Measurements from ENCODE around the gene TSPAN31.
A peak's percentile ranks its signal among the peaks of the same experiment; 100 is the strongest.

TSPAN31 gene

GRCh38 chr12:57762463-57762862, 17.6 kb downstream of the TSPAN31 start:
- Mint-ChIP-seq H3K36me3 (ENCODE audit: low read depth) (peaks cover 53% of the 10 kb centered on the region), H3K4me3 (no peak overlapping the region), H3K27me3 (peaks cover 14% of the 10 kb centered on the region), H3K27ac (no peak overlapping the region), H3K4me1 (ENCODE audit: low read depth) (peaks cover 48% of the 10 kb centered on the region), H3K9me3 (no peaks in the 10 kb centered on the region)

- peaks cover 64% of the 10 kb centered on the region for H3K36me3 Mint-ChIP-seq (ENCODE audit: low read depth)
- peaks cover 51% of the 10 kb centered on the region for H3K4me1 Mint-ChIP-seq (ENCODE audit: low read depth)
- peaks cover 14% of the 10 kb centered on the region for H3K27me3 Mint-ChIP-seq
- peak overlapping the region; percentile 91 for H3K4me3 Mint-ChIP-seq
- H3K27ac Mint-ChIP-seq: peak overlapping the region; percentile 74
- no peaks in the 10 kb centered on the region for H3K9me3 Mint-ChIP-seq
Measured at GRCh38 chr12:57763881-57764661, 19.2 kb downstream of the TSPAN31 start.

- Mint-ChIP-seq H3K36me3 (ENCODE audit: low read depth) (peaks cover 62% of the 10 kb centered on the region), H3K4me1 (ENCODE audit: low read depth) (peaks cover 46% of the 10 kb centered on the region)
Measured at GRCh38 chr12:57764662-57765002, 19.8 kb downstream of the TSPAN31 start.

GRCh38 chr12:57765003-57765697, 20.3 kb downstream of the TSPAN31 start:
- H3K27me3 Mint-ChIP-seq: peaks cover 14% of the 10 kb centered on the region
- no peaks in the 10 kb centered on the region for H3K9me3 Mint-ChIP-seq
- peaks cover 62% of the 10 kb centered on the region for H3K36me3 Mint-ChIP-seq (ENCODE audit: low read depth)
- H3K4me3 Mint-ChIP-seq: peak overlapping the region; percentile 91
- H3K4me1 Mint-ChIP-seq (ENCODE audit: low read depth): peaks cover 46% of the 10 kb centered on the region
- peak overlapping the region; percentile 74 for H3K27ac Mint-ChIP-seq

More at GRCh38 chr12:57764662-57765002, 19.8 kb downstream of the TSPAN31 start:
- peak overlapping the region; percentile 91 for H3K4me3 Mint-ChIP-seq
- peak overlapping the region; percentile 74 for H3K27ac Mint-ChIP-seq
- peaks cover 14% of the 10 kb centered on the region for H3K27me3 Mint-ChIP-seq
- no peaks in the 10 kb centered on the region for H3K9me3 Mint-ChIP-seq

- Mint-ChIP-seq H3K4me1 (ENCODE audit: low read depth) (peaks cover 53% of the 10 kb centered on the region), H3K27ac (peak overlapping the region; percentile 74), H3K4me3 (peak overlapping the region; percentile 91), H3K36me3 (ENCODE audit: low read depth) (peaks cover 66% of the 10 kb centered on the region), H3K27me3 (peaks cover 14% of the 10 kb centered on the region), H3K9me3 (no peaks in the 10 kb centered on the region)
Measured at GRCh38 chr12:57765698-57766463, 21.0 kb downstream of the TSPAN31 start.

GRCh38 chr12:57766464-57767304, 21.8 kb downstream of the TSPAN31 start, which contains the start of gene CYP27B1:
TSS of gene CYP27B1 (minus strand) at chr12:57767078. CDS start at chr12:57767041, 37 bp downstream.
- H3K27me3 Mint-ChIP-seq: peaks cover 14% of the 10 kb centered on the region
- no peaks in the 10 kb centered on the region for H3K9me3 Mint-ChIP-seq
- peak within 1 kb of the TSS; percentile 74 for H3K27ac Mint-ChIP-seq
- H3K4me3 Mint-ChIP-seq: peak within 1 kb of the TSS; percentile 91
- peaks cover 61% of the 10 kb centered on the region for H3K36me3 Mint-ChIP-seq (ENCODE audit: low read depth)
- peaks cover 60% of the 10 kb centered on the region for H3K4me1 Mint-ChIP-seq (ENCODE audit: low read depth)

- H3K36me3 Mint-ChIP-seq (ENCODE audit: low read depth): peaks cover 56% of the 10 kb centered on the region
- H3K4me3 Mint-ChIP-seq: no peak overlapping the region
Measured at GRCh38 chr12:57767305-57767698, 22.5 kb downstream of the TSPAN31 start.

GRCh38 chr12:57767876-57768275, 23.0 kb downstream of the TSPAN31 start:
- H3K9me3 Mint-ChIP-seq: no peaks in the 10 kb centered on the region
- no peak overlapping the region for H3K4me3 Mint-ChIP-seq
- H3K4me1 Mint-ChIP-seq (ENCODE audit: low read depth): peaks cover 63% of the 10 kb centered on the region
- peaks cover 14% of the 10 kb centered on the region for H3K27me3 Mint-ChIP-seq
- no peak overlapping the region for H3K27ac Mint-ChIP-seq
- H3K36me3 Mint-ChIP-seq (ENCODE audit: low read depth): peaks cover 51% of the 10 kb centered on the region

More at GRCh38 chr12:57767305-57767698, 22.5 kb downstream of the TSPAN31 start:
- peaks cover 61% of the 10 kb centered on the region for H3K4me1 Mint-ChIP-seq (ENCODE audit: low read depth)
- no peak overlapping the region for H3K27ac Mint-ChIP-seq
- peaks cover 14% of the 10 kb centered on the region for H3K27me3 Mint-ChIP-seq
- H3K9me3 Mint-ChIP-seq: no peaks in the 10 kb centered on the region

- peaks cover 52% of the 10 kb centered on the region for H3K4me1 Mint-ChIP-seq (ENCODE audit: low read depth)
- peaks cover 38% of the 10 kb centered on the region for H3K36me3 Mint-ChIP-seq (ENCODE audit: low read depth)
- H3K27me3 Mint-ChIP-seq: peaks cover 6% of the 10 kb centered on the region
- no peak overlapping the region for H3K27ac Mint-ChIP-seq
- no peak overlapping the region for H3K4me3 Mint-ChIP-seq
- no peaks in the 10 kb centered on the region for H3K9me3 Mint-ChIP-seq
Measured at GRCh38 chr12:57769594-57769993, 24.8 kb downstream of the TSPAN31 start.

GRCh38 chr12:57770734-57771133, 25.9 kb downstream of the TSPAN31 start:
- H3K36me3 Mint-ChIP-seq (ENCODE audit: low read depth): peaks cover 38% of the 10 kb centered on the region
- H3K9me3 Mint-ChIP-seq: no peaks in the 10 kb centered on the region
- peak overlapping the region; percentile 95 for H3K4me3 Mint-ChIP-seq
- H3K27ac Mint-ChIP-seq: peak overlapping the region; percentile 75
- peaks cover 42% of the 10 kb centered on the region for H3K4me1 Mint-ChIP-seq (ENCODE audit: low read depth)
- H3K27me3 Mint-ChIP-seq: peaks cover 6% of the 10 kb centered on the region

GRCh38 chr12:57771236-57771872, 26.5 kb downstream of the TSPAN31 start:
- peaks cover 43% of the 10 kb centered on the region for H3K36me3 Mint-ChIP-seq (ENCODE audit: low read depth)
- H3K27me3 Mint-ChIP-seq: peaks cover 3% of the 10 kb centered on the region
- peak overlapping the region; percentile 95 for H3K4me3 Mint-ChIP-seq
- peaks cover 38% of the 10 kb centered on the region for H3K4me1 Mint-ChIP-seq (ENCODE audit: low read depth)
- peak overlapping the region; percentile 98 for H3K27ac Mint-ChIP-seq
- H3K9me3 Mint-ChIP-seq: no peaks in the 10 kb centered on the region

- Mint-ChIP-seq H3K36me3 (ENCODE audit: low read depth) (peaks cover 43% of the 10 kb centered on the region), H3K4me3 (peak within 1 kb of the TSS; percentile 95), H3K27ac (peak within 1 kb of the TSS; percentile 98), H3K27me3 (no peaks in the 10 kb centered on the region), H3K9me3 (no peaks in the 10 kb centered on the region), H3K4me1 (ENCODE audit: low read depth) (peaks cover 32% of the 10 kb centered on the region)
Measured at GRCh38 chr12:57771873-57772428, 27.1 kb downstream of the TSPAN31 start, which contains the start of gene METTL1. TSS of gene METTL1 (minus strand) at chr12:57772105. CDS start at chr12:57772083, 22 bp downstream.
